IMR-90 (cell line): ENCODE measurements around the gene SMIM14. TPM values are rescaled to one million over a fixed set of nuclear protein-coding genes. Genes with fewer than 3 reads are reported as not detected.

ENCODE experiments used
- ATAC-seq: fragments of 200-7000 bp; cut with Tn5 transposase; 2 replicates; pipeline ENCODE4 v1.9.1; 2020; ENCODE audit warnings: low read depth, mild to moderate bottlenecking, moderate library complexity
- BruUV-seq: library from RNA; stranded (reverse); fragments of 400-500 nt; replicated peaks from 2 replicates; lab custom pipeline; 2021; lab: Mats Ljungman, UMichigan
- CTCF ChIA-PET: fragments of 300-600 bp; formaldehyde crosslinking; extraction: SDS; loops from one replicate; lab custom pipeline; 2021; ENCODE audit warnings: antibody characterized with exemption; lab: Yijun Ruan, JAX
- POLR2A ChIA-PET: fragments of 300-600 bp; sonication (Branson Sonifier 250); formaldehyde crosslinking; loops from one replicate; lab custom pipeline; 2022; ENCODE audit warnings: antibody characterized with exemption; ENCODE audit not compliant: unreplicated experiment; lab: Charles Lee
- DNase-seq: peaks from one replicate; pipeline ENCODE4 v3.0.0; 2013
- H2AFZ ChIP-seq: replicated peaks from 2 replicates; pipeline ENCODE3; 2013; ENCODE audit warnings: low read length, mild to moderate bottlenecking; ENCODE audit not compliant: poor library complexity
- H2AK5ac ChIP-seq: 2 replicates; pipeline ENCODE4 v1.6.1; 2013; ENCODE audit warnings: low read depth, low read length, inconsistent platforms
- H2AK9ac ChIP-seq: replicated peaks from 2 replicates; pipeline ENCODE3; 2013; ENCODE audit warnings: mild to moderate bottlenecking, low read depth, low read length, moderate library complexity; ENCODE audit not compliant: poor library complexity
- H2BK120ac ChIP-seq: 2 replicates; pipeline ENCODE4 v1.6.1; 2013; ENCODE audit warnings: low read depth, low read length, inconsistent platforms
- H2BK15ac ChIP-seq: 3 replicates; pipeline ENCODE4 v1.6.1; 2013; ENCODE audit warnings: low read depth, low read length, inconsistent platforms
- H2BK20ac ChIP-seq: 2 replicates; pipeline ENCODE4 v1.6.1; 2013; ENCODE audit warnings: low read depth, mild to moderate bottlenecking, inconsistent platforms, low read length, moderate library complexity
- H2BK5ac ChIP-seq: 2 replicates; pipeline ENCODE4 v1.6.1; 2013; ENCODE audit warnings: mild to moderate bottlenecking, low read depth, low read length, inconsistent platforms; ENCODE audit not compliant: poor library complexity, severe bottlenecking
- H3K14ac ChIP-seq: replicated peaks from 2 replicates; pipeline ENCODE4 v1.6.1; 2013; ENCODE audit warnings: low read depth, low read length, inconsistent platforms
- H3K18ac ChIP-seq: 2 replicates; pipeline ENCODE4 v1.6.1; 2013; ENCODE audit warnings: low read depth, low read length, control low read depth
- H3K23ac ChIP-seq: 2 replicates; pipeline ENCODE4 v1.6.1; 2013; ENCODE audit warnings: low read depth, low read length, inconsistent platforms
- H3K27ac ChIP-seq: 2 replicates; pipeline ENCODE4 v1.5.1; 2013; ENCODE audit warnings: mild to moderate bottlenecking, control low read depth, low read length; ENCODE audit not compliant: insufficient read depth
- H3K27me3 ChIP-seq: 2 replicates; pipeline ENCODE4 v1.6.1; 2013; ENCODE audit warnings: low read length; ENCODE audit not compliant: control insufficient read depth, insufficient read depth
- H3K36me3 ChIP-seq: 2 replicates; pipeline ENCODE4 v1.6.1; 2013; ENCODE audit warnings: low read length, mixed read lengths; ENCODE audit not compliant: control insufficient read depth, insufficient read depth
- H3K4ac ChIP-seq: 2 replicates; pipeline ENCODE4 v1.6.1; 2013; ENCODE audit warnings: low read depth, low read length, inconsistent platforms
- H3K4me1 ChIP-seq: 2 replicates; pipeline ENCODE4 v1.6.1; 2013; ENCODE audit warnings: low read length, mixed read lengths; ENCODE audit not compliant: control insufficient read depth, insufficient read depth
- H3K4me2 ChIP-seq: 2 replicates; pipeline ENCODE4 v1.6.1; 2013; ENCODE audit warnings: low read depth, mild to moderate bottlenecking, control low read depth, low read length, moderate library complexity
- H3K4me3 ChIP-seq: 2 replicates; pipeline ENCODE4 v1.5.1; 2013; ENCODE audit warnings: low read depth, mild to moderate bottlenecking, control low read depth, low read length, moderate library complexity; ENCODE audit not compliant: insufficient read depth
- H3K56ac ChIP-seq: 2 replicates; pipeline ENCODE4 v1.6.1; 2013; ENCODE audit warnings: low read length, inconsistent platforms; ENCODE audit not compliant: insufficient read depth; ENCODE audit errors: extremely low read depth
- H3K79me1 ChIP-seq, 2 experiments: 2 replicates each; pipeline ENCODE4 v1.6.1; 2013; ENCODE audit warnings: low read length in 2 of 2, inconsistent platforms in 1 of 2, low read depth in 1 of 2
- H3K9ac ChIP-seq: 2 replicates; pipeline ENCODE4 v1.6.1; 2013; ENCODE audit warnings: low read depth, low read length, control low read depth
- H3K9me1 ChIP-seq: 2 replicates; pipeline ENCODE4 v1.6.1; 2013; ENCODE audit warnings: low read length, inconsistent platforms; ENCODE audit not compliant: insufficient read depth
- H3K9me3 ChIP-seq: 2 replicates; pipeline ENCODE4 v1.6.1; 2013; ENCODE audit warnings: low read length; ENCODE audit not compliant: control insufficient read depth, insufficient read depth
- H4K20me1 ChIP-seq: 2 replicates; pipeline ENCODE4 v1.6.1; 2013; ENCODE audit warnings: low read length, inconsistent platforms; ENCODE audit not compliant: insufficient read depth
- H4K5ac ChIP-seq: 2 replicates; pipeline ENCODE4 v1.6.1; 2013; ENCODE audit warnings: mild to moderate bottlenecking, low read depth, low read length, control low read depth
- H4K8ac ChIP-seq, 2 experiments: 2 replicates each; pipeline ENCODE4 v1.6.1; 2013; ENCODE audit warnings: low read depth in 2 of 2, low read length in 2 of 2, control low read depth in 1 of 2, inconsistent platforms in 1 of 2
- H4K91ac ChIP-seq: 2 replicates; pipeline ENCODE4 v1.6.1; 2013; ENCODE audit warnings: low read depth, low read length, inconsistent platforms; ENCODE audit not compliant: insufficient read depth
- ELK1 ChIP-seq: fragments of 150-350 bp; IDR thresholded peaks from 2 replicates; pipeline ENCODE4 v1.6.1; 2016; ENCODE audit warnings: low read depth, mild to moderate bottlenecking, low read length, moderate library complexity, borderline replicate concordance
- WGBS, 2 experiments: methylation state at CpG; one replicate each; pipeline versions ENCODE4 v1.1.5 to v1.1.7; 2013; ENCODE audit warnings: missing lambda C conversion rate in 2 of 2; ENCODE audit not compliant: insufficient read length in 1 of 2; ENCODE audit errors: extremely low coverage in 2 of 2; 5-methylcytosine and 5-hydroxymethylcytosine counted together
- dilution Hi-C: fragments of 300-500 bp; cut with HindIII; formaldehyde crosslinking; loops from one replicate; pipeline ENCODE4 v1.14.3; 2018; ENCODE audit warnings: low sequenced_read_pairs; ENCODE audit not compliant: unreplicated experiment
- in situ Hi-C: fragments of 300-500 bp; cut with MboI; formaldehyde crosslinking; loops from 3 replicates; pipeline ENCODE4 v1.14.3; 2019; ENCODE audit warnings: low sequenced_read_pairs, inconsistent platforms, mixed read lengths
- intact Hi-C: fragments of 100-400 bp; cut with micrococcal nuclease; formaldehyde crosslinking; loops from 2 replicates; pipeline ENCODE4 v1.10.0; 2022
- polyA plus RNA-seq, 3 experiments: library from polyadenylated mRNA; depleted of rRNA; stranded (reverse); fragments of >200 nt; gene quantifications; 2 replicates each; pipeline ENCODE4 v1.2.3, GENCODE V29; 2012; ENCODE audit warnings: low replicate concordance in 1 of 3
- total RNA-seq: library from RNA; depleted of rRNA; stranded (reverse); fragments of >200 nt; gene quantifications from 2 replicates; pipeline ENCODE4 v1.2.3, GENCODE V29; 2012

Gene SMIM14
- total and polyA plus RNA-seq, 2 of the 4 experiments (the other 2 are of a cell fraction), result 15.6 to 20.9 TPM

- Histone ChIP-seq H3K9ac (no peak overlapping the region), H3K36me3 (no peaks in the 10 kb centered on the region), H3K4me1 (peaks cover 2% of the 10 kb centered on the region), H4K8ac (no peak overlapping the region), H2BK20ac (no peak overlapping the region), H2AK9ac (no peak overlapping the region), H3K27me3 (no peaks in the 10 kb centered on the region), H3K9me3 (no peaks in the 10 kb centered on the region), H3K4ac (no peak overlapping the region), H3K56ac (no peak overlapping the region), H3K18ac (no peak overlapping the region), H2BK5ac (no peak overlapping the region), H3K23ac (no peak overlapping the region), H3K14ac (no peak overlapping the region), H2AK5ac (no peak overlapping the region), H2AFZ (no peak overlapping the region), H2BK120ac (no peak overlapping the region), H3K9me1 (peaks cover 3% of the 10 kb centered on the region), H4K20me1 (peaks cover 2% of the 10 kb centered on the region; the same call in 1 of the 2 replicates), H3K4me3 (no peak overlapping the region), H4K91ac (no peak overlapping the region), H2BK15ac (no peak overlapping the region), H3K27ac (no peak overlapping the region), H3K4me2 (no peak overlapping the region), H4K5ac (no peak overlapping the region), H3K79me1 (no peaks in the 10 kb centered on the region)
- BruUV-seq, result no TSS peak
- in situ Hi-C loops (no loop called here), intact Hi-C loops (no loop called here), dilution Hi-C loops (no loop called here)
- no peak for TF ChIP-seq ELK1
- ATAC-seq (no peak), DNase-seq (no peak)
- CTCF ChIA-PET, result interaction anchor here (1.1 kb wide), 1 partner anchor 189 kb away, joined by 3 read pairs; no protein-coding TSS in a partner anchor
- POLR2A ChIA-PET, result no interaction called here
- no CpG with 5 or more reads among the region's 6 CpGs for WGBS, 2 experiments
Measured at GRCh38 chr4:39660045-39660444, 21.4 kb upstream of the SMIM14 start.
